DOHH2 (cell line): ENCODE measurements around the gene MRTFA.

Experiments
- H3F3A ChIP-seq: fragments of 200-600 bp; sonication (generic), shearing (Covaris generic); 2 replicates; pipeline ENCODE4 v1.6.0; 2016; ENCODE audit warnings: antibody characterized with exemption, mild to moderate bottlenecking; ENCODE audit not compliant: control insufficient read depth, insufficient read depth
- H3K27ac ChIP-seq: fragments of 200-600 bp; sonication (generic); 2 replicates; pipeline ENCODE4 v1.5.1; 2014; ENCODE audit warnings: low read depth, mild to moderate bottlenecking, low read length, moderate library complexity
- H3K27me3 ChIP-seq: fragments of 200-600 bp; sonication (generic); 2 replicates; pipeline ENCODE4 v1.6.1; 2014; ENCODE audit warnings: mild to moderate bottlenecking, low read length, mixed read lengths; ENCODE audit not compliant: control insufficient read depth
- H3K36me3 ChIP-seq: fragments of 200-600 bp; sonication (generic); 2 replicates; pipeline ENCODE4 v1.6.1; 2014; ENCODE audit warnings: mild to moderate bottlenecking, low read length, moderate library complexity, mixed read lengths; ENCODE audit not compliant: control insufficient read depth
- H3K4me1 ChIP-seq: fragments of 200-600 bp; sonication (generic); 2 replicates; pipeline ENCODE4 v1.6.1; 2014; ENCODE audit warnings: mild to moderate bottlenecking, low read length, mixed read lengths; ENCODE audit not compliant: control insufficient read depth
- H3K4me2 ChIP-seq: fragments of 200-600 bp; sonication (generic); 2 replicates; pipeline ENCODE4 v1.6.0; 2014; ENCODE audit warnings: mild to moderate bottlenecking, low read length, moderate library complexity
- H3K4me3 ChIP-seq: fragments of 200-600 bp; sonication (generic); 2 replicates; pipeline ENCODE4 v1.5.1; 2014; ENCODE audit warnings: mild to moderate bottlenecking, low read length, mixed read lengths
- H3K79me2 ChIP-seq: fragments of 200-600 bp; sonication (generic); 2 replicates; pipeline ENCODE4 v1.6.1; 2014; ENCODE audit warnings: mild to moderate bottlenecking, low read length, mixed read lengths; ENCODE audit not compliant: control insufficient read depth
- H3K9me2 ChIP-seq: fragments of 200-600 bp; sonication (generic); replicated peaks from 2 replicates; pipeline ENCODE4 v1.6.1; 2014; ENCODE audit warnings: mild to moderate bottlenecking, low read length, mixed read lengths; ENCODE audit not compliant: control insufficient read depth
- H3K9me3 ChIP-seq: fragments of 200-600 bp; sonication (generic); 2 replicates; pipeline ENCODE4 v1.6.1; 2014; ENCODE audit warnings: antibody characterized with exemption, low read length, mixed read lengths; ENCODE audit not compliant: control insufficient read depth, insufficient read depth
- H4K20me1 ChIP-seq: fragments of 200-600 bp; sonication (generic); 2 replicates; pipeline ENCODE4 v1.6.0; 2014; ENCODE audit warnings: low read depth, mild to moderate bottlenecking, antibody characterized with exemption, low read length, moderate library complexity; ENCODE audit not compliant: control insufficient read depth, insufficient read depth
- CTCF ChIP-seq: fragments of 200-600 bp; sonication (generic); IDR thresholded peaks from one replicate; pipeline ENCODE4 v1.5.1; 2014; ENCODE audit warnings: antibody characterized with exemption, mild to moderate bottlenecking, low read depth, low read length; ENCODE audit not compliant: poor library complexity, severe bottlenecking
- EZH2phosphoT487 ChIP-seq: fragments of 200-600 bp; sonication (generic); IDR thresholded peaks from 2 replicates; pipeline ENCODE4 v1.6.1; 2017; ENCODE audit warnings: borderline replicate concordance, mild to moderate bottlenecking, antibody characterized with exemption, low read length, moderate library complexity, mixed read lengths

The MRTFA gene

DNA sequence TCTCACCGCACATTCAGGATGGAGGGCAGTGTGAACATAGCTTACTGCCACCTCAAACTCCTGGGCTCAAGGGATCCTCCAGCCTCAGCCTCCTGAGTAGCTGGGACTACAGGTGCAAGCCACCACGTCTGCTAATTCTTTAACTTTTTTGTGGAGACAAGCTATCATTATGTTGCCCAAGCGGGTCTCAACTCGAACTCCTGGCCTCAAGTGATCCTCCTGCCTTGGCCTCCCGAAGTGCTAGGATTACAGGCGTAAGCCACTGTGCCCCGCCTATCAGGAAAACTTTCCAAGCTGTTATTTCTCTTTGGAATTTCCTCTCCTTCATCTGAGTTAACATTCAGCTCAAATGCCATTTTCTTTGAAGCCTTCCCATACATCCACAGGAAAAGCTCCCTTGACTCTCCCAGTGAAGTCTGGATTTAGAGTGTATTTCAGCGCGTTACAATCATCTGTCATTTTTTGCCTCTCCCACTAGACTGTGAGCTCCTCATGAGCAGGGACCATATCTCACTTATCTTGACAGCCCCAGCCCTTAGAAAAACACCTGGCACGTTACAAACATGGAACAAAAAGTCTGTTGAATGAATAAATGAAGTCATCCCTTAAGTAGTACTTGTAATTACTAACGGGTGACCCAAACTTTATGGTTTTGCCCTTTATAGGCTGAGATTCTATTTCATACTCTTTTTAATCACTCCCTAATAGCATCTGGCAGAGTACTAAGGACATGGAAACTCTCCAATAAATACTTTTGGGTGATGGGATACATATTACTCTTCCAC, 2.2 kb downstream of the MRTFA start:
- Histone ChIP-seq H3K4me3 (no peak overlapping the region), H4K20me1 (peaks cover 26% of the 10 kb centered on the region), H3K27me3 (no peaks in the 10 kb centered on the region), H3K79me2 (peaks cover 68% of the 10 kb centered on the region), H3K36me3 (no peaks in the 10 kb centered on the region), H3K4me1 (peaks cover 34% of the 10 kb centered on the region), H3K9me2 (no peaks in the 10 kb centered on the region), H3K27ac (no peak overlapping the region), H3F3A (no peaks in the 10 kb centered on the region), H3K9me3 (no peaks in the 10 kb centered on the region), H3K4me2 (peak overlapping the region; percentile 78)
- TF ChIP-seq EZH2phosphoT487 (no peak), CTCF (no peak)

DNA sequence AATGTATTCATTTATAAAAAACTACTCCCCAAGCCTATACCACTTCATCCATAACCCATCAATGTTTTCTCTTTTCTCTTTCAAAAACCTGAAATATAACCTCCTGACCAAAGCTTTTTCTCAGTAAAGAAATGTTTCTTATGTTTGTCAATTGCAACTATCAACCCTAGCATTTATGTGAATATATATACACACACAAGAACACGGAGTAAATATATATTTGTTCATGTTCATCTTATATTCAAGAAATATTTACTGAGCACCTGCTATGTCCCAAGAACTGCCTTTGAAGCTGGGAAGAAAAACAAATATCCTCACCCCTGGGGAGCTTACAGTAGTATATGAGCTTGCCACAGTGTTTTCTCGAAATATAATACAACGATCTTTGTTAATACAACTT, 3.5 kb downstream of the MRTFA start:
- TF ChIP-seq CTCF (no peak), EZH2phosphoT487 (no peak)

GRCh38 chr22:40631925-40632324, 4.6 kb downstream of the MRTFA start:
- Histone ChIP-seq H3K4me2 (no peak overlapping the region), H3K4me1 (peaks cover 34% of the 10 kb centered on the region), H3K9me2 (no peaks in the 10 kb centered on the region), H4K20me1 (peaks cover 38% of the 10 kb centered on the region), H3F3A (0 out of 2 replicates have a peak, but pooled peaks cover 2% of the 10 kb centered on the region), H3K79me2 (peaks cover 92% of the 10 kb centered on the region), H3K9me3 (no peaks in the 10 kb centered on the region), H3K27ac (no peak overlapping the region), H3K36me3 (no peaks in the 10 kb centered on the region), H3K4me3 (no peak overlapping the region), H3K27me3 (no peaks in the 10 kb centered on the region)
- TF ChIP-seq CTCF (no peak), EZH2phosphoT487 (no peak)

More for the DNA sequence above, 3.5 kb downstream of the MRTFA start:
- no peak overlapping the region for H3K4me3 ChIP-seq
- H3K9me2 ChIP-seq, result no peaks in the 10 kb centered on the region
- peaks cover 81% of the 10 kb centered on the region for H3K79me2 ChIP-seq
- no peaks in the 10 kb centered on the region for H3K27me3 ChIP-seq
- H3K4me1 ChIP-seq, result peaks cover 33% of the 10 kb centered on the region
- H3K27ac ChIP-seq, result no peak overlapping the region
- peaks cover 32% of the 10 kb centered on the region for H4K20me1 ChIP-seq
- H3K36me3 ChIP-seq, result no peaks in the 10 kb centered on the region
- no peak overlapping the region for H3K4me2 ChIP-seq
- H3F3A ChIP-seq, result 0 out of 2 replicates have a peak, but pooled peaks cover 2% of the 10 kb centered on the region
- no peaks in the 10 kb centered on the region for H3K9me3 ChIP-seq
